ENCODE results near the gene ROCK2. TPM values are rescaled to one million over a fixed set of nuclear protein-coding genes. Genes with fewer than 3 reads are reported as not detected.
"Not testable (repeated sequence)": the region's sequence is repeated elsewhere in the genome, so short reads cannot be mapped to it uniquely, and the experiment has no call there.

Gene ROCK2
- total RNA-seq, 1 donor from 2014 or later = 54.3 TPM

GRCh38 chr2:11264818-11265217 lies 79.6 kb downstream of the ROCK2 start:
- Histone ChIP-seq H3K27me3 (ENCODE audit: low read depth) (no peaks in the 10 kb centered on the region), H3K9me3 (no peaks in the 10 kb centered on the region), H3K4me3 (no peak overlapping the region), H3K27ac (no peak overlapping the region), H3K36me3 (no peaks in the 10 kb centered on the region), H3K4me1 (no peaks in the 10 kb centered on the region)
- DNase-seq (no peak), ATAC-seq (no peak)
- intact Hi-C loops (cut with DNase I) = no loop called here
- no peak for TF ChIP-seq CTCF (IDR thresholded peaks at IDR 0.05)

- TF ChIP-seq CTCF (IDR thresholded peaks at IDR 0.05) = no peak
- no peaks in the 10 kb centered on the region for H3K36me3 ChIP-seq
- no peak overlapping the region for H3K4me3 ChIP-seq
- intact Hi-C loops (cut with DNase I) = no loop called here
- H3K27me3 ChIP-seq (ENCODE audit: low read depth) = no peaks in the 10 kb centered on the region
- ATAC-seq = no peak
- no peak overlapping the region for H3K27ac ChIP-seq
- H3K4me1 ChIP-seq = no peaks in the 10 kb centered on the region
- no peaks in the 10 kb centered on the region for H3K9me3 ChIP-seq
- DNase-seq = no peak
These were observed 80.4 kb downstream of the ROCK2 start for GRCh38 chr2:11264007-11264406.

- intact Hi-C loops (cut with DNase I) = no loop called here
- H3K4me3 ChIP-seq = no peak overlapping the region
- DNase-seq (no peak), ATAC-seq (no peak)
- no peaks in the 10 kb centered on the region for H3K36me3 ChIP-seq
- H3K27me3 ChIP-seq (ENCODE audit: low read depth) = no peaks in the 10 kb centered on the region
- no peaks in the 10 kb centered on the region for H3K9me3 ChIP-seq
- TF ChIP-seq CTCF (IDR thresholded peaks at IDR 0.05) = no peak
- no peaks in the 10 kb centered on the region for H3K4me1 ChIP-seq
- H3K27ac ChIP-seq = no peak overlapping the region
These were observed 81.3 kb downstream of the ROCK2 start for GRCh38 chr2:11263177-11263576.

- intact Hi-C loops (cut with DNase I); DNase-seq: not testable (repeated sequence)
These were observed 82.0 kb downstream of the ROCK2 start for GRCh38 chr2:11262438-11262837.

GRCh38 chr2:11261564-11261963 lies 82.9 kb downstream of the ROCK2 start:
- intact Hi-C loops (cut with DNase I); H3K27ac ChIP-seq; ATAC-seq; H3K36me3 ChIP-seq; H3K4me1 ChIP-seq; DNase-seq; H3K4me3 ChIP-seq; H3K27me3 ChIP-seq (ENCODE audit: low read depth); H3K9me3 ChIP-seq: not testable (repeated sequence)

More at GRCh38 chr2:11262438-11262837, 82.0 kb downstream of the ROCK2 start:
- not testable (repeated sequence) for H3K27me3 ChIP-seq (ENCODE audit: low read depth); H3K4me3 ChIP-seq; H3K4me1 ChIP-seq; H3K36me3 ChIP-seq; H3K9me3 ChIP-seq; H3K27ac ChIP-seq; ATAC-seq

GRCh38 chr2:11260979-11261378 lies 83.5 kb downstream of the ROCK2 start:
- TF ChIP-seq CTCF (IDR thresholded peaks at IDR 0.05) = no peak
- intact Hi-C loops (cut with DNase I) = no loop called here
- Histone ChIP-seq H3K27me3 (ENCODE audit: low read depth) (no peaks in the 10 kb centered on the region), H3K9me3 (no peaks in the 10 kb centered on the region), H3K36me3 (no peaks in the 10 kb centered on the region), H3K4me1 (no peaks in the 10 kb centered on the region), H3K4me3 (no peak overlapping the region), H3K27ac (no peak overlapping the region)
- no peak for ATAC-seq
- no peak for DNase-seq

- H3K36me3 ChIP-seq = no peaks in the 10 kb centered on the region
- no peak for TF ChIP-seq CTCF (IDR thresholded peaks at IDR 0.05)
- peaks cover 9% of the 10 kb centered on the region for H3K4me1 ChIP-seq
- ATAC-seq (no peak), DNase-seq (no peak)
- no peak overlapping the region for H3K4me3 ChIP-seq
- no peaks in the 10 kb centered on the region for H3K9me3 ChIP-seq
- H3K27me3 ChIP-seq (ENCODE audit: low read depth) = no peaks in the 10 kb centered on the region
- intact Hi-C loops (cut with DNase I) = no loop called here
- H3K27ac ChIP-seq = no peak overlapping the region
These were observed 86.5 kb downstream of the ROCK2 start for GRCh38 chr2:11257964-11258363.

All from lower lobe of right lung (tissue), 2 donors.